Mucosa of descending colon (tissue), 3 donors: Measurements from ENCODE around the gene SPRR3. TPM values are rescaled to one million over a fixed set of nuclear protein-coding genes. Genes with fewer than 3 reads are reported as not detected.

Source experiments
- ATAC-seq: fragments of 200-7000 bp; cut with Tn5 transposase; one replicate; pipeline ENCODE4 v1.9.1; 2020; ENCODE audit warnings: mild to moderate bottlenecking, moderate library complexity
- DNase-seq, 3 donors: peaks; one replicate each; pipeline ENCODE4 v3.0.0-alpha.2; 2020
- H3K36me3 ChIP-seq: fragments of 200-600 bp; one replicate; pipeline ENCODE4 v1.8.0; 2021; ENCODE audit warnings: low read depth, mild to moderate bottlenecking
- H3K4me1 ChIP-seq: fragments of 200-600 bp; one replicate; pipeline ENCODE4 v1.8.0; 2021; ENCODE audit warnings: low read depth, mild to moderate bottlenecking
- H3K4me3 ChIP-seq: fragments of 200-600 bp; one replicate; pipeline ENCODE4 v1.8.0; 2021; ENCODE audit warnings: mild to moderate bottlenecking
- H3K9me3 ChIP-seq: fragments of 200-600 bp; one replicate; pipeline ENCODE4 v1.8.0; 2021; ENCODE audit warnings: mild to moderate bottlenecking
- CTCF ChIP-seq: fragments of 200-600 bp; IDR thresholded peaks from one replicate; pipeline ENCODE4 v1.8.0; 2022; ENCODE audit warnings: antibody characterized with exemption, mild to moderate bottlenecking
- intact Hi-C, 2 donors: fragments of 100-400 bp; cut with DNase I in 1 of 2; cut with micrococcal nuclease in 1 of 2; formaldehyde crosslinking; loops; one replicate each; pipeline versions ENCODE4 v1.11.0 to v1.11.1; 2022; cut with DNase I, micrococcal nuclease
- long read RNA-seq, 2 donors: library from polyadenylated mRNA; unstranded; transcript quantifications; one replicate each; pipeline ENCODE4 v2.0.0, GENCODE V29; 2019 to 2021
- total RNA-seq, 3 donors: library from RNA; stranded (reverse); fragmentation: NEBNext Ultra II Directional in 2 of 3; extraction: Animal tissue kit (Norgen Biotek cat#: 25700) in 2 of 3; gene quantifications; one replicate each; pipeline versions ENCODE4 v1.2.1 to v1.2.4, GENCODE V29; 2021 to 2023
- donor health status: DM: no; HTN: no; CAD: no; lungs with moderate emphysema.
- donor health status: DM: no; HTN: no; CAD: no.
- donor health status: DM: no; HTN: yes; CAD: no.

SPRR3 gene
- under 1 TPM in 1 of 3 donors, not detected in 2; 0.93 TPM for total RNA-seq
- long read RNA-seq, donor 1 = 0 reads
- long read RNA-seq, donor 2 = 0 reads

DNA sequence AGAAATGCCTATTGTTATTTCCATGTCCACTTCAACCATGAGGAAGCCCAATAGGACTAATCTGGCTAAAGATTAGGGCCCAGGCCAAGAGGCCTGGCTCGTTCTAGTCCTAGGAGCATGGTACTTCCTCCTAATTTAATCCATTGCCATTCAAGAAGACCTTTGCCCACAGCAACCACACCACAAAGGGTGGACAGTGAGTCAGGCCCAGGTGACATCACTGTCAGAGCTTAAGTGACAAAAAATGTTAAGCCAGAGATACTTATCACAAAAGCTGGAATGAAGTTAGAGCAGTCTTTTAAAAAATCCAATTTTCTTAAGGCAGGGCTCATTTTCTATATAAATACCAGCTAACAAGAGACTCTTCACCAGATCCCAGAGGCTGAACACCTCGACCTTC is at the start of gene SPRR3:
Gene SPRR3 (plus strand): TSS at position 368 of the 400 bp plus-strand sequence. CDS start 1,272 bp downstream, outside the sequence.
- intact Hi-C loops = no loop called here
- Histone ChIP-seq H3K4me3 (no peak within 1 kb of the TSS), H3K4me1 (no peaks in the 10 kb centered on the region), H3K9me3 (no peaks in the 10 kb centered on the region), H3K36me3 (no peaks in the 10 kb centered on the region)
- TF ChIP-seq CTCF = no peak
- ATAC-seq = no peak
- DNase-seq = no peak

DNA sequence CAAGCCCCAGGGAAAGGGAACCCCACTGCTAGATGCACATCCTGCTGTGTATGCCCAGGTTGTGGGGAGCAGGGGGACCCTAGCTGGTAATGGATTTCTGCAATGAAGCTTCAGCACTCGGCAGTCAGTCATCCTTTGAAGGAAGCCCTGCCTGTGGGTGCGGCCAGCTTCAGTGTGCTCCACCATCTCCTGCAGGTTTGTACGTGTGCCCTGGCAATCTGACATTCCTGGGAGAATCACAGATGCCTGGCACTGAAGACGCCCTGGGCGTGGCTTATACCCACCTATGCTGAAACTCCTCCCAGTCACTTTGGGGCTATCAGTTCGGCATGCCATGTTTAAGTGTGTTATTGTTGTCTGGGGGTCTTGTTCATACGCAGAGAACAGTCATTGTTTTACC is 47.8 kb upstream of the SPRR3 start:
- intact Hi-C loops = no loop called here
- Histone ChIP-seq H3K4me3 (no peak overlapping the region), H3K9me3 (no peaks in the 10 kb centered on the region), H3K4me1 (no peaks in the 10 kb centered on the region), H3K36me3 (no peaks in the 10 kb centered on the region)
- no peak for DNase-seq
- TF ChIP-seq CTCF = no peak
- no peak for ATAC-seq

DNA sequence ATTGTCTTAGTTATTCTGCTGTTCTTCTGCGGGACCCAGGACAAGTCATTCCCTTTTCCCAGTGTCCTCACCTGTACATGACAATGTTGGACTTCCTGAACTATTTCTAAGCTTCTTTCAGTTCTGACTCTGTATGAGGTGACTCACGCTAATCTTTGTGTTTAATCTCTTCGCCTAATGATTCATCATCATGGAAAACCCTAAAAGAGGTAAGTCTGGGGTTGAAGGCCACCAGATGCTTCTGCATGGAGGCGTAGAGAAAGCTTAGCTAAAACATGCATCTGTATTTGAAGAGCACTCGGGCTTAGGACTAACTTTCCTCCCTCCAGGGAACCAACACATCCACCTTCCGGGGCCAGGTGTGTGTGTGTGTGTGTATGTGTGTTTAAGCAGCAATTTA is 47.1 kb upstream of the SPRR3 start:
- Histone ChIP-seq H3K4me1 (no peaks in the 10 kb centered on the region), H3K4me3 (no peak overlapping the region), H3K36me3 (no peaks in the 10 kb centered on the region), H3K9me3 (no peaks in the 10 kb centered on the region)
- ATAC-seq (no peak), DNase-seq (no peak)
- intact Hi-C loops = no loop called here
- no peak for TF ChIP-seq CTCF

- H3K4me1 ChIP-seq = no peaks in the 10 kb centered on the region
- TF ChIP-seq CTCF = no peak
- H3K9me3 ChIP-seq = no peaks in the 10 kb centered on the region
- H3K4me3 ChIP-seq = no peak overlapping the region
- ATAC-seq (no peak), DNase-seq (no peak)
- H3K36me3 ChIP-seq = no peaks in the 10 kb centered on the region
- intact Hi-C loops = no loop called here
Measured at GRCh38 chr1:152957561-152957960, 44.0 kb upstream of the SPRR3 start.

DNA sequence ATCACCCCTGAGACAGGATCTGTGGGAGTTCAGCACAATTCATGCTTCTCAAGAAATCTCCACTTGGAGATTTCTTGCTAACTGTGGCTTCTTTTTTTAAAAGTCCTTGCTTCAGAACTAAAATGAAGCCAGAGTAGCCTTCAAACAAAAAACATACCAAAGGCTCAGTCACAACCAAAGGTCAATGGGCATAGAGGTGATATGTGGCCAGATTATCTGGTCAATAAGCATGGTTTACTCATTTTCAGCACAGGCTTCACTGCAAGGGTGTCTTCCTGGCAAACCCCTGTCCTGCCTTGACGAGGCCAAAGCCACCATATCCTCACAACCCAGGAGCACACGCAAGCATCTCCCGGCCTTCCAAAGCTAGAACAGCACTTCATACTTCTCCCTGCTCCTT is 42.3 kb upstream of the SPRR3 start:
- ATAC-seq = no peak
- no peaks in the 10 kb centered on the region for H3K36me3 ChIP-seq
- H3K9me3 ChIP-seq = no peaks in the 10 kb centered on the region
- H3K4me1 ChIP-seq = no peaks in the 10 kb centered on the region
- intact Hi-C loops = no loop called here
- no peak overlapping the region for H3K4me3 ChIP-seq
- TF ChIP-seq CTCF = no peak
- DNase-seq = no peak

DNA sequence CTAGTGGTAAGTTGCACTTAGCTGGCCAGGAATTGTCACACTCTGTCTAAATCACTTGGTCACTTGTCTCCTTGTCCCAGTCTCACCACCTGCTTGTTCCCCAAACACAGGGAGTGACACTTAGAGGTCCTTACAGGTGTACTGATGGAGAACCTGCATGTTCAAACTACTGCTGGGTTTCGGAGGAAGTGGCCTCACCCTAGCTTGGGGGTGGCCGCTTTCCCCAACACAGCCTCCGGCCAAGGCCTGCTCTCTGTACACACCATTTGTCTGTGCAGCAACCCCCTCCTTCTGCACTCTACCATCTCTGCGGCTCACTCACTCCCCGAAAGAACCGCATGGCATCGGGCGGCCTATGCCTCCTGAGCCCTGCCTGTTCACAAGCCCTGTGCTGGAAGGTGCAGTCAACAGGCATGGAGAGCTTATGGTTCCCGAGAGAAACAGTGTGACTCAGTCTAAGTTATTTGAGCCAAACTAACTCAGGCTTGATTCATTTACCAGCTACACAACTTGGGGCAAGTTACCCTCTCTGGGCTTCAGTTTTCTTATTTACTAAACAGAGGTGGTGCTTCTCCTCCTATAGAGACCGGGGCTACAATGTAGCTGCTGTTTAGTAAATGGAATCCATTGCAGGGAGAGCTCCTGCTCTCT is 41.6 kb upstream of the SPRR3 start:
- TF ChIP-seq CTCF = no peak
- no peak for ATAC-seq
- intact Hi-C loops = no loop called here

More for the DNA sequence above, 41.6 kb upstream of the SPRR3 start:
- no peak for DNase-seq
- no peaks in the 10 kb centered on the region for H3K4me1 ChIP-seq
- no peaks in the 10 kb centered on the region for H3K9me3 ChIP-seq
- no peak overlapping the region for H3K4me3 ChIP-seq
- no peaks in the 10 kb centered on the region for H3K36me3 ChIP-seq
